Measurements from ENCODE around the gene LMF1.
"Not testable (repeated sequence)": the region's sequence is repeated elsewhere in the genome, so short reads cannot be mapped to it uniquely, and the experiment has no call there.

The LMF1 gene

GRCh38 chr16:824601-825000, 146.2 kb downstream of the LMF1 start:
- TF ChIP-seq, protein P1, sequence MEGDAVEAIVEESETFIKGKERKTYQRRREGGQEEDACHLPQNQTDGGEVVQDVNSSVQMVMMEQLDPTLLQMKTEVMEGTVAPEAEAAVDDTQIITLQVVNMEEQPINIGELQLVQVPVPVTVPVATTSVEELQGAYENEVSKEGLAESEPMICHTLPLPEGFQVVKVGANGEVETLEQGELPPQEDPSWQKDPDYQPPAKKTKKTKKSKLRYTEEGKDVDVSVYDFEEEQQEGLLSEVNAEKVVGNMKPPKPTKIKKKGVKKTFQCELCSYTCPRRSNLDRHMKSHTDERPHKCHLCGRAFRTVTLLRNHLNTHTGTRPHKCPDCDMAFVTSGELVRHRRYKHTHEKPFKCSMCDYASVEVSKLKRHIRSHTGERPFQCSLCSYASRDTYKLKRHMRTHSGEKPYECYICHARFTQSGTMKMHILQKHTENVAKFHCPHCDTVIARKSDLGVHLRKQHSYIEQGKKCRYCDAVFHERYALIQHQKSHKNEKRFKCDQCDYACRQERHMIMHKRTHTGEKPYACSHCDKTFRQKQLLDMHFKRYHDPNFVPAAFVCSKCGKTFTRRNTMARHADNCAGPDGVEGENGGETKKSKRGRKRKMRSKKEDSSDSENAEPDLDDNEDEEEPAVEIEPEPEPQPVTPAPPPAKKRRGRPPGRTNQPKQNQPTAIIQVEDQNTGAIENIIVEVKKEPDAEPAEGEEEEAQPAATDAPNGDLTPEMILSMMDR (IDR thresholded peaks at IDR 0.05; ENCODE audit: extremely low read depth, missing control alignments): no peak
- no peak for DNase-seq (ENCODE audit: low spot score)

DNA sequence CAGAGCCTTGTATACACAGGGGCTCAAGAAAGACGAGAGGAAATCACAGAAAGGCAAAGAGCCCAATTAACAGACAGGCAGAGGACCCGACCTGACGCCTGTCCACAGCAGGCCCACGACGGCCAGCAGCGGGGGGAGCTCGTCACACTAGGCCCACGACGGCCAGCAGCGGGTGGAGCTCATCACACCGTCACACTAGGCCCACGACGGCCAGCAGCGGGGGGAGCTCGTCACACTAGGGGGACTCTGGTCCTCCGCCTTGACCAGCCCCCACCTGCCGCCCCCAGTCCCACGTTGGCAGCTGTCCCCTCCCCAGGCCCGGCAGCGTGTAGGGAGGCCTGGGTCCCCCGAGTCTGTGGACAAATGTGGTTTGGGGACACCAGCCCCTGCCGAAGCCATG, 146.6 kb downstream of the LMF1 start:
- TF ChIP-seq, protein P1 (IDR thresholded peaks at IDR 0.05; ENCODE audit: extremely low read depth, missing control alignments): no peak
- DNase-seq (ENCODE audit: low spot score): no peak

GRCh38 chr16:822909-823297, 147.9 kb downstream of the LMF1 start:
- TF ChIP-seq, protein P1 (IDR thresholded peaks at IDR 0.05; ENCODE audit: extremely low read depth, missing control alignments): no peak
- DNase-seq (ENCODE audit: low spot score): no peak

GRCh38 chr16:822174-822908, 148.4 kb downstream of the LMF1 start:
- TF ChIP-seq, protein P1 (IDR thresholded peaks at IDR 0.05; ENCODE audit: extremely low read depth, missing control alignments): no peak
- DNase-seq (ENCODE audit: low spot score): no peak

GRCh38 chr16:821751-822150, 149.0 kb downstream of the LMF1 start:
- no peak for DNase-seq (ENCODE audit: low spot score)

DNA sequence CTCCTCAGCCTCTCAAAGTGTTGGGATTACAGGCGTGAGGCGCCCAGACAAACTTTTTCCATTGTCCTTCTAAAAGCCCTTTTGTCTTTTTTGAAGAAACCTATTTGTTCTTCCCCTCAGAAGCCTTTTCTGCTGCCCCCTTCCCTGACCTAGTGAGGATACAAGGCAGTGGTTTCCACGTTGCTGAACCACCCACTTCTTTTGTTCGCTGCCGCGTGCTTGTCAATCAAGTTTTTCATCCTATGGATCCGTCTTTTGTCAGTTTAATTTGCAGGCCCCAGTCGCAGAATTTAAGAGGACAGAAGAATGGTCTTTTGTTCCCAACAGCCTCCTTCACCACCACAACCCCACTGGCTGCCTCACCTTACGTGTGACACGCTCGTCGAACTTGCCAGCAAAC, 150.0 kb downstream of the LMF1 start:
- TF ChIP-seq, protein P1 (IDR thresholded peaks at IDR 0.05; ENCODE audit: extremely low read depth, missing control alignments): no peak
- no peak for DNase-seq (ENCODE audit: low spot score)

More at GRCh38 chr16:821751-822150, 149.0 kb downstream of the LMF1 start:
- TF ChIP-seq, protein P1 (IDR thresholded peaks at IDR 0.05; ENCODE audit: extremely low read depth, missing control alignments): no peak

- not testable (repeated sequence) for DNase-seq (ENCODE audit: low spot score)
Observed at GRCh38 chr16:820044-820408, 150.8 kb downstream of the LMF1 start.
